SK-N-MC (cell line): ENCODE data around the gene TMEM120B.

Source experiments
- EZH2 ChIP-seq: fragments of 200-600 bp; sonication (generic); IDR thresholded peaks from one replicate; pipeline ENCODE4 v1.6.1; 2017; ENCODE audit warnings: antibody characterized with exemption
- FOXP2 ChIP-seq: optimal IDR thresholded peaks from 2 replicates; pipeline ENCODE3; 2011; ENCODE audit warnings: mild to moderate bottlenecking, moderate library complexity; ENCODE audit not compliant: insufficient read depth; ENCODE audit errors: extremely low read length, control extremely low read depth
- POLR2AphosphoS5 ChIP-seq: IDR thresholded peaks from 2 replicates; pipeline ENCODE4 v1.6.1; 2012; ENCODE audit warnings: mild to moderate bottlenecking, low read depth, low read length, borderline replicate concordance

DNA sequence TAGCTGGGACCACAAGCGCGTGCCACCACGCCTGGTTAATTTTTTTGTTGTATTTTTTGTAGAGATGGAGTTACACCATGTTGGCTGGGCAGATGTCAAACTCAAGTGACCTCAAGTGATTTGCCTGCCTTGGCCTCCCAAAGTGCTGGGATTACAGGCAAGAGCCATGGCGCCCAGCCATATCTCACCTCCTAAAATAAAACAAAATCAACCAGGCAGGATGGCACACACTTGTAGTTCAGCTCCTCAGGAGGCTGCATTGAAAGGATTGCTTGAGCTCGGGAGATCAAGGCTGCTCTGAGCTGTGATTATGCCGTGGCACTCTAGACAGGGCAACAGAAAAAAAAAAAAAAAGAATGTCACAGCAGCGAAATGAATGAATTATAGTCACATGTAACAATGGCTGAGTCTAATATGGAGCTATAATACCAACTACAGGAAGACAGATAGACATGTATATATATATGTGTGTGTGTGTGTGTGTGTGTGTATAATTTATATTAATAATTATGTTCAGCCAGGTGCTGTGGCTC is 19.3 kb upstream of the TMEM120B start:
- TF ChIP-seq EZH2 (no peak), POLR2AphosphoS5 (no peak), FOXP2 (no peak)
